Neural progenitor cell (in vitro differentiated cells): ENCODE results near the gene SH3GLB2.

Source experiments
- EZH2 ChIP-seq: fragments of 200-600 bp; sonication (generic); IDR thresholded peaks from 2 replicates; pipeline ENCODE4 v1.6.1; 2017; ENCODE audit warnings: antibody characterized with exemption, mild to moderate bottlenecking, moderate library complexity
- EZH2phosphoT487 ChIP-seq: fragments of 200-600 bp; sonication (generic); IDR thresholded peaks from 2 replicates; pipeline ENCODE4 v1.6.1; 2017; ENCODE audit warnings: antibody characterized with exemption
- TF ChIP-seq, protein P1 (sequence below): fragments of 200-600 bp; sonication (generic); IDR thresholded peaks from 2 replicates; pipeline ENCODE4 v1.5.1; 2017; ENCODE audit warnings: antibody characterized with exemption, mild to moderate bottlenecking

DNA sequence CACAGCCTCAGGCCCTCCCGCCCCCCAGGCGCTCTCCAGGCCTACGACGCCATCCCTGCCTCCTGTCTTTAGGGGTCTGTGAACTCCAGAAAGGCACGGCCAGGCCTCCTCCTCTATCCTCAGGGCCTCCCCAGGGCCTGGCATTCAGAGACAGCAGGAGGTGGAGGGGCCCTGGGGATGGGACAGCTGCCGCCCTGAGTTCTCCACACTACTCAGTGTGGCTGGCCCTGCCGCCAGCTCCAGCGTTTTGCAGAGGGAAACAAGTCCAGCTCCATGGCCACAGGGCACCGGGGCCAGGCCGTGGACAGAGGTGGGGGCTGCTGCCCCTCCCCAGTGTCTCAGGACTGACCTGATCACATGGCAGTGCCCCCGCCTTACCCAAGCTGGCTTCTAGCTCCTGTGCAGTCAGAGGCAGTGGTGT lies 16.4 kb downstream of the SH3GLB2 start:
- TF ChIP-seq, protein P1, sequence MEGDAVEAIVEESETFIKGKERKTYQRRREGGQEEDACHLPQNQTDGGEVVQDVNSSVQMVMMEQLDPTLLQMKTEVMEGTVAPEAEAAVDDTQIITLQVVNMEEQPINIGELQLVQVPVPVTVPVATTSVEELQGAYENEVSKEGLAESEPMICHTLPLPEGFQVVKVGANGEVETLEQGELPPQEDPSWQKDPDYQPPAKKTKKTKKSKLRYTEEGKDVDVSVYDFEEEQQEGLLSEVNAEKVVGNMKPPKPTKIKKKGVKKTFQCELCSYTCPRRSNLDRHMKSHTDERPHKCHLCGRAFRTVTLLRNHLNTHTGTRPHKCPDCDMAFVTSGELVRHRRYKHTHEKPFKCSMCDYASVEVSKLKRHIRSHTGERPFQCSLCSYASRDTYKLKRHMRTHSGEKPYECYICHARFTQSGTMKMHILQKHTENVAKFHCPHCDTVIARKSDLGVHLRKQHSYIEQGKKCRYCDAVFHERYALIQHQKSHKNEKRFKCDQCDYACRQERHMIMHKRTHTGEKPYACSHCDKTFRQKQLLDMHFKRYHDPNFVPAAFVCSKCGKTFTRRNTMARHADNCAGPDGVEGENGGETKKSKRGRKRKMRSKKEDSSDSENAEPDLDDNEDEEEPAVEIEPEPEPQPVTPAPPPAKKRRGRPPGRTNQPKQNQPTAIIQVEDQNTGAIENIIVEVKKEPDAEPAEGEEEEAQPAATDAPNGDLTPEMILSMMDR = no peak
- TF ChIP-seq EZH2 (no peak), EZH2phosphoT487 (no peak)
